ENCODE results near the gene VPS35L.

DNA sequence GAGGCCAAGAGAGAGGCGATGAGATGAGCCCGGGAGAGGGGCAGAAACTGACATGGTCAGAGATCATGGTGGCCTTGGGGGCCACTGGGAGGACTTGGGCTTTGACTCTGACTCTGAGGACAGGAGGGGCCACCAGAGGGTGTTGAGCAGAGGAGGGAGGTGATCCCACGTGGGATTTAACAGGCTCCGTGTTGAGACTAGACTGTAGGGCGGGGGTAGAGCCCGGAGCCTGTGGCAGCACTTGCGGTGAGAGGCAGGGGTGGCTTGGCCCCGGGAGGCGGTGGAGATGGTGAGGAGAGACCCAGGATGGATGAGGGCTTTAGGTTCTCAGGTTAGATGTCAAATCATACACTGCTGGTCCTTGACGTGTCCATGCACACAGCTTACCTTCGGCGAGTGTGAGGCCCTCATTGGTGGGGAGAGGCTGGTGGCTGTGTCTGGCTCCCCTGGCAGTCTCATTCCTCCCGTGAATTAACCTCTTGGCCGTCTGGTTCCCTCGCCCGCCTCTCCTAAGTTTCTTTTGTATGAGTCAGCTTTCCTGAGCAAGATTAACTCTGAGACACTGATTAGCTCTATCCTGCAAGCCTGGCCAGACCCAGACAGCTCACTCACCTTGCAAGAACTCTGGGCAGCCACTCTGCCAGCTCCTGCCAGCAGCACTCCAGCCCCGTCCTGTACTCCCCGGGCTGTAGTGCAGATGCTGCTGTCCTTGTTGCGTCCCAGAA is 39.7 kb downstream of the VPS35L start:
- TF ChIP-seq HDAC6 (IDR thresholded peaks at IDR 0.05; ENCODE audit: unreplicated experiment) (no peak), NFYB (IDR thresholded peaks at IDR 0.05; ENCODE audit: insufficient read depth, low read depth, low read length) (no peak), RUNX3 (IDR thresholded peaks at IDR 0.05; ENCODE audit: low read length) (no peak), PAX8 (IDR thresholded peaks at IDR 0.05) (no peak), STAT1 (conservative IDR thresholded peaks at IDR 0.05) (no peak), JUNB (IDR thresholded peaks at IDR 0.05) (no peak)
- TF ChIP-seq, protein P1, sequence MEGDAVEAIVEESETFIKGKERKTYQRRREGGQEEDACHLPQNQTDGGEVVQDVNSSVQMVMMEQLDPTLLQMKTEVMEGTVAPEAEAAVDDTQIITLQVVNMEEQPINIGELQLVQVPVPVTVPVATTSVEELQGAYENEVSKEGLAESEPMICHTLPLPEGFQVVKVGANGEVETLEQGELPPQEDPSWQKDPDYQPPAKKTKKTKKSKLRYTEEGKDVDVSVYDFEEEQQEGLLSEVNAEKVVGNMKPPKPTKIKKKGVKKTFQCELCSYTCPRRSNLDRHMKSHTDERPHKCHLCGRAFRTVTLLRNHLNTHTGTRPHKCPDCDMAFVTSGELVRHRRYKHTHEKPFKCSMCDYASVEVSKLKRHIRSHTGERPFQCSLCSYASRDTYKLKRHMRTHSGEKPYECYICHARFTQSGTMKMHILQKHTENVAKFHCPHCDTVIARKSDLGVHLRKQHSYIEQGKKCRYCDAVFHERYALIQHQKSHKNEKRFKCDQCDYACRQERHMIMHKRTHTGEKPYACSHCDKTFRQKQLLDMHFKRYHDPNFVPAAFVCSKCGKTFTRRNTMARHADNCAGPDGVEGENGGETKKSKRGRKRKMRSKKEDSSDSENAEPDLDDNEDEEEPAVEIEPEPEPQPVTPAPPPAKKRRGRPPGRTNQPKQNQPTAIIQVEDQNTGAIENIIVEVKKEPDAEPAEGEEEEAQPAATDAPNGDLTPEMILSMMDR (IDR thresholded peaks at IDR 0.05 in 2 of 3, conservative IDR thresholded peaks at IDR 0.05 in 1 of 3; ENCODE audit: control insufficient read depth in 2 of 3, extremely low read depth in 1 of 3, insufficient read depth in 1 of 3, low read depth in 3 of 3, low read length in 3 of 3): no peak
- TF ChIP-seq, protein P2, sequence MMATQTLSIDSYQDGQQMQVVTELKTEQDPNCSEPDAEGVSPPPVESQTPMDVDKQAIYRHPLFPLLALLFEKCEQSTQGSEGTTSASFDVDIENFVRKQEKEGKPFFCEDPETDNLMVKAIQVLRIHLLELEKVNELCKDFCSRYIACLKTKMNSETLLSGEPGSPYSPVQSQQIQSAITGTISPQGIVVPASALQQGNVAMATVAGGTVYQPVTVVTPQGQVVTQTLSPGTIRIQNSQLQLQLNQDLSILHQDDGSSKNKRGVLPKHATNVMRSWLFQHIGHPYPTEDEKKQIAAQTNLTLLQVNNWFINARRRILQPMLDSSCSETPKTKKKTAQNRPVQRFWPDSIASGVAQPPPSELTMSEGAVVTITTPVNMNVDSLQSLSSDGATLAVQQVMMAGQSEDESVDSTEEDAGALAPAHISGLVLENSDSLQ (IDR thresholded peaks at IDR 0.05): no peak
